ENCODE measurements around the gene FAM156A. TPM values are rescaled to one million over a fixed set of nuclear protein-coding genes. Genes with fewer than 3 reads are reported as not detected.
"Not testable (repeated sequence)": the region's sequence is repeated elsewhere in the genome, so short reads cannot be mapped to it uniquely, and the experiment has no call there.

FAM156A gene
- total RNA-seq, 4 donors from 2014 or later, result 18.3 to 50.3 (median 29.6) TPM

GRCh38 chrX:52966993-52967738, 8.8 kb upstream of the FAM156A start:
- DNase-seq, H3K4me1 ChIP-seq, H3K4me3 ChIP-seq, H3K9me3 ChIP-seq, H3K27ac ChIP-seq, H3K36me3 ChIP-seq, H3K27me3 ChIP-seq: not testable (repeated sequence)

GRCh38 chrX:52958961-52959360, 643 bp upstream of the FAM156A start:
- H3K4me3 ChIP-seq, H3K27me3 ChIP-seq, H3K27ac ChIP-seq, H3K36me3 ChIP-seq, H3K9me3 ChIP-seq, DNase-seq, H3K4me1 ChIP-seq: not testable (repeated sequence)

GRCh38 chrX:52949884-52950283, 8.4 kb downstream of the FAM156A start:
- not testable (repeated sequence) for H3K4me1 ChIP-seq, DNase-seq, H3K4me3 ChIP-seq, H3K36me3 ChIP-seq, H3K27ac ChIP-seq, H3K9me3 ChIP-seq, H3K27me3 ChIP-seq

GRCh38 chrX:52949325-52949724, 9.0 kb downstream of the FAM156A start:
- H3K4me1 ChIP-seq, H3K4me3 ChIP-seq, H3K36me3 ChIP-seq, H3K9me3 ChIP-seq, DNase-seq, H3K27ac ChIP-seq, H3K27me3 ChIP-seq: not testable (repeated sequence)

GRCh38 chrX:52948265-52948664, 10.1 kb downstream of the FAM156A start:
- H3K4me3 ChIP-seq, DNase-seq, H3K27me3 ChIP-seq, H3K36me3 ChIP-seq, H3K27ac ChIP-seq, H3K9me3 ChIP-seq, H3K4me1 ChIP-seq: not testable (repeated sequence)

- H3K27me3 ChIP-seq, H3K27ac ChIP-seq, H3K4me3 ChIP-seq, DNase-seq, H3K4me1 ChIP-seq, H3K9me3 ChIP-seq, H3K36me3 ChIP-seq: not testable (repeated sequence)
Observed at GRCh38 chrX:52947501-52947900, 10.8 kb downstream of the FAM156A start.

- H3K36me3 ChIP-seq, H3K4me1 ChIP-seq, H3K4me3 ChIP-seq, H3K27me3 ChIP-seq, H3K27ac ChIP-seq, DNase-seq, H3K9me3 ChIP-seq: not testable (repeated sequence)
Observed at GRCh38 chrX:52945838-52946494, 12.4 kb downstream of the FAM156A start.

GRCh38 chrX:52941728-52942127, 16.6 kb downstream of the FAM156A start:
- not testable (repeated sequence) for H3K4me1 ChIP-seq, DNase-seq, H3K9me3 ChIP-seq, H3K27ac ChIP-seq, H3K27me3 ChIP-seq, H3K36me3 ChIP-seq, H3K4me3 ChIP-seq

- H3K9me3 ChIP-seq, H3K27ac ChIP-seq, H3K36me3 ChIP-seq, H3K27me3 ChIP-seq, DNase-seq, H3K4me3 ChIP-seq, H3K4me1 ChIP-seq: not testable (repeated sequence)
Observed at GRCh38 chrX:52940704-52941103, 17.6 kb downstream of the FAM156A start.

GRCh38 chrX:52935470-52935784, 22.9 kb downstream of the FAM156A start:
- H3K9me3 ChIP-seq, DNase-seq, H3K4me1 ChIP-seq, H3K36me3 ChIP-seq, H3K27me3 ChIP-seq: not testable (repeated sequence)
- H3K4me3 ChIP-seq, result peak overlapping the region; percentile 56 to 70 (median 60)
- H3K27ac ChIP-seq, result peak overlapping the region; percentile 86 to 95 (median 90)

GRCh38 chrX:52934704-52935469, 23.4 kb downstream of the FAM156A start:
- H3K4me3 ChIP-seq, result peak overlapping the region; percentile 56 to 70 (median 60)
- TF ChIP-seq POLR2A (IDR thresholded peaks at IDR 0.05) (peak; percentile 55 to 77), CTCF (IDR thresholded peaks at IDR 0.05) (peak; percentile 75 to 99 (median 94))
- H3K27me3 ChIP-seq, result no peaks in the 10 kb centered on the region
- peak overlapping the region; percentile 86 to 95 (median 90) for H3K27ac ChIP-seq
- H3K9me3 ChIP-seq, result no peaks in the 10 kb centered on the region
- peak; percentile 90 to 98 (median 93) for DNase-seq
- H3K4me1 ChIP-seq, result no peaks in the 10 kb centered on the region
- H3K36me3 ChIP-seq, result no peaks in the 10 kb centered on the region
